HepG2 (cell line): ENCODE measurements around the gene H6PD. TPM values are rescaled to one million over a fixed set of nuclear protein-coding genes. Genes with fewer than 3 reads are reported as not detected.

Experiments used
- AKNA ChIP-seq: sonication (generic); formaldehyde crosslinking; IDR thresholded peaks from 2 replicates; pipeline ENCODE4 v1.4.0; 2020; ENCODE audit warnings: missing genetic modification reagents, borderline replicate concordance
- CHD2 ChIP-seq: IDR thresholded peaks from 2 replicates; pipeline ENCODE4 v1.6.1; 2011; ENCODE audit warnings: low read depth, low read length, improper control_type of control experiment
- EEA1 ChIP-seq: sonication (generic); formaldehyde crosslinking; IDR thresholded peaks from 2 replicates; pipeline ENCODE4 v1.5.1; 2020; ENCODE audit warnings: mild to moderate bottlenecking, missing genetic modification reagents, borderline replicate concordance
- FOSL2 ChIP-seq: sonication (generic); formaldehyde crosslinking; IDR thresholded peaks from 2 replicates; pipeline ENCODE4 v1.4.0; 2020; ENCODE audit warnings: missing genetic modification reagents
- FOXC1 ChIP-seq: sonication (generic); formaldehyde crosslinking; IDR thresholded peaks from 2 replicates; pipeline ENCODE4 v1.8.0; 2022; ENCODE audit warnings: mild to moderate bottlenecking, missing genetic modification reagents, borderline replicate concordance
- JARID2 ChIP-seq: sonication (generic); formaldehyde crosslinking; IDR thresholded peaks from 2 replicates; pipeline ENCODE4 v1.8.1; 2023; ENCODE audit warnings: missing genetic modification reagents, inconsistent platforms; ENCODE audit not compliant: insufficient replicate concordance
- MATR3 ChIP-seq: sonication (generic); formaldehyde crosslinking; IDR thresholded peaks from 2 replicates; pipeline ENCODE4 v1.4.0; 2020; ENCODE audit warnings: missing genetic modification reagents
- MXI1 ChIP-seq: IDR thresholded peaks from 3 replicates; pipeline ENCODE4 v1.6.1; 2012; ENCODE audit warnings: low read depth, low read length, inconsistent platforms, borderline replicate concordance
- PITX1 ChIP-seq: sonication (generic); formaldehyde crosslinking; IDR thresholded peaks from 2 replicates; pipeline ENCODE4 v1.5.1; 2020; ENCODE audit warnings: mild to moderate bottlenecking, missing genetic modification reagents
- PPARG ChIP-seq: conservative IDR thresholded peaks from 2 replicates; pipeline ENCODE4 v1.6.1; 2016; ENCODE audit warnings: missing biosample characterization, missing genetic modification reagents
- PREB ChIP-seq: sonication (generic); formaldehyde crosslinking; IDR thresholded peaks from 2 replicates; pipeline ENCODE4 v1.4.0; 2020; ENCODE audit warnings: missing genetic modification reagents
- SMAD1 ChIP-seq: sonication (generic); formaldehyde crosslinking; IDR thresholded peaks from 2 replicates; pipeline ENCODE4 v1.4.0; 2020; ENCODE audit warnings: missing genetic modification reagents, low read depth, mild to moderate bottlenecking, borderline replicate concordance
- SOX5 ChIP-seq: IDR thresholded peaks from 2 replicates; pipeline ENCODE4 v1.6.1; 2016; ENCODE audit warnings: borderline replicate concordance
- STAG1 ChIP-seq: sonication (generic); formaldehyde crosslinking; IDR thresholded peaks from 2 replicates; pipeline ENCODE4 v1.4.0; 2020; ENCODE audit warnings: missing genetic modification reagents
- TBL1XR1 ChIP-seq: fragments of 150-350 bp; IDR thresholded peaks from 2 replicates; pipeline ENCODE4 v1.6.1; 2014; ENCODE audit warnings: borderline replicate concordance, low read length; ENCODE audit not compliant: partially characterized antibody
- ZNF280B ChIP-seq: sonication (generic); formaldehyde crosslinking; IDR thresholded peaks from 2 replicates; pipeline ENCODE4 v1.5.0; 2020; ENCODE audit warnings: missing genetic modification reagents, mild to moderate bottlenecking, borderline replicate concordance
- ZNF329 ChIP-seq: sonication (generic); formaldehyde crosslinking; IDR thresholded peaks from 2 replicates; pipeline ENCODE4 v1.9.0; 2021; ENCODE audit warnings: low read depth, mild to moderate bottlenecking, missing genetic modification reagents
- ZNF451 ChIP-seq: sonication (generic); formaldehyde crosslinking; IDR thresholded peaks from 2 replicates; pipeline ENCODE4 v1.5.0; 2020; ENCODE audit warnings: mild to moderate bottlenecking, missing genetic modification reagents
- ZNF556 ChIP-seq: sonication (generic); formaldehyde crosslinking; IDR thresholded peaks from 2 replicates; pipeline ENCODE4 v1.4.0; 2020; ENCODE audit warnings: mild to moderate bottlenecking, missing genetic modification reagents, borderline replicate concordance
- ZNF574 ChIP-seq: sonication (generic); formaldehyde crosslinking; IDR thresholded peaks from 2 replicates; pipeline ENCODE4 v1.4.0; 2020; ENCODE audit warnings: missing genetic modification reagents
- polyA plus RNA-seq, 8 experiments: library from polyadenylated mRNA; depleted of rRNA in 3 of 8; stranded (reverse) in 7 of 8; unstranded in 1 of 8; fragments of >200 nt; fragmentation: Illumina TruSeq in 4 of 8; extraction: Trizol in 4 of 8; gene quantifications; 2 replicates each; pipeline versions ENCODE4 v1.2.1 to v1.2.3, GENCODE V29; 2011 to 2016; ENCODE audit warnings: low read depth in 4 of 8, missing spikeins in 1 of 8, mixed read lengths in 1 of 8; ENCODE audit not compliant: insufficient read depth in 1 of 8
- total RNA-seq, 5 experiments: library from RNA; depleted of rRNA; stranded (reverse); fragments of >200 nt; fragmentation: Illumina TruSeq; extraction: Trizol; gene quantifications; 2 replicates each; pipeline ENCODE4 v1.2.3, GENCODE V29; 2016; ENCODE audit warnings: low read depth in 1 of 5

Gene H6PD
- total and polyA plus RNA-seq, 2 of the 13 experiments (the other 11 are each of a cell fraction or from before 2014, with no cell fraction given): 9.3 to 14.1 TPM

GRCh38 chr1:9242338-9242969 lies 7.9 kb downstream of the H6PD start (continued):
- TF ChIP-seq ZNF329 (CRISPR knock-in tag) (no peak), FOSL2 (CRISPR knock-in tag) (peak; percentile 30; the same call in 1 of the 2 replicates), MXI1 (no peak), PREB (CRISPR knock-in tag) (no peak), AKNA (CRISPR knock-in tag) (no peak), ZNF451 (no peak), FOXC1 (CRISPR knock-in tag) (no peak), ZNF556 (0 out of 2 replicates have a peak, but pooled peaks have one; percentile 29), JARID2 (CRISPR knock-in tag) (no peak), STAG1 (CRISPR knock-in tag) (no peak), SMAD1 (CRISPR knock-in tag) (no peak), PPARG (no peak), ZNF574 (CRISPR knock-in tag) (no peak), EEA1 (no peak), PITX1 (CRISPR knock-in tag) (0 out of 2 replicates have a peak, but pooled peaks have one; percentile 41), MATR3 (CRISPR knock-in tag) (no peak), TBL1XR1 (no peak), CHD2 (no peak), SOX5 (CRISPR knock-in tag) (peak; percentile 25; the same call in 1 of the 2 replicates), ZNF280B (no peak)
